ENCODE measurements around the gene GHR.

Gene GHR

GRCh38 chr5:42750507-42750906 is 327.3 kb downstream of the GHR start:
- H3K4me3 ChIP-seq (ENCODE audit: low read depth, low read length), result no peak overlapping the region
- DNase-seq (ENCODE audit: low read depth), result no peak
- TF ChIP-seq, protein P1, sequence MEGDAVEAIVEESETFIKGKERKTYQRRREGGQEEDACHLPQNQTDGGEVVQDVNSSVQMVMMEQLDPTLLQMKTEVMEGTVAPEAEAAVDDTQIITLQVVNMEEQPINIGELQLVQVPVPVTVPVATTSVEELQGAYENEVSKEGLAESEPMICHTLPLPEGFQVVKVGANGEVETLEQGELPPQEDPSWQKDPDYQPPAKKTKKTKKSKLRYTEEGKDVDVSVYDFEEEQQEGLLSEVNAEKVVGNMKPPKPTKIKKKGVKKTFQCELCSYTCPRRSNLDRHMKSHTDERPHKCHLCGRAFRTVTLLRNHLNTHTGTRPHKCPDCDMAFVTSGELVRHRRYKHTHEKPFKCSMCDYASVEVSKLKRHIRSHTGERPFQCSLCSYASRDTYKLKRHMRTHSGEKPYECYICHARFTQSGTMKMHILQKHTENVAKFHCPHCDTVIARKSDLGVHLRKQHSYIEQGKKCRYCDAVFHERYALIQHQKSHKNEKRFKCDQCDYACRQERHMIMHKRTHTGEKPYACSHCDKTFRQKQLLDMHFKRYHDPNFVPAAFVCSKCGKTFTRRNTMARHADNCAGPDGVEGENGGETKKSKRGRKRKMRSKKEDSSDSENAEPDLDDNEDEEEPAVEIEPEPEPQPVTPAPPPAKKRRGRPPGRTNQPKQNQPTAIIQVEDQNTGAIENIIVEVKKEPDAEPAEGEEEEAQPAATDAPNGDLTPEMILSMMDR (IDR thresholded peaks at IDR 0.05; ENCODE audit: low read depth, low read length, missing control alignments), result no peak

- DNase-seq (ENCODE audit: low read depth), result no peak
- TF ChIP-seq, protein P1 (IDR thresholded peaks at IDR 0.05; ENCODE audit: low read depth, low read length, missing control alignments), result no peak
- no peak overlapping the region for H3K4me3 ChIP-seq (ENCODE audit: low read depth, low read length)
Measured at GRCh38 chr5:42751044-42751443, 327.8 kb downstream of the GHR start.

- TF ChIP-seq, protein P1 (IDR thresholded peaks at IDR 0.05; ENCODE audit: low read depth, low read length, missing control alignments), result no peak
- no peak for DNase-seq (ENCODE audit: low read depth)
- no peak overlapping the region for H3K4me3 ChIP-seq (ENCODE audit: low read depth, low read length)
Measured at GRCh38 chr5:42753099-42753498, 329.9 kb downstream of the GHR start.

GRCh38 chr5:42756606-42757601 is 333.7 kb downstream of the GHR start, which contains the start of gene CCDC152:
TSS of gene CCDC152 (plus strand) at chr5:42756818. CDS start at chr5:42759122, 2,304 bp downstream.
- TF ChIP-seq, protein P1 (IDR thresholded peaks at IDR 0.05; ENCODE audit: low read depth, low read length, missing control alignments), result no peak
- no peak for DNase-seq (ENCODE audit: low read depth)
- H3K4me3 ChIP-seq (ENCODE audit: low read depth, low read length), result no peak within 1 kb of the TSS

GRCh38 chr5:42759456-42759855 is 336.2 kb downstream of the GHR start:
- TF ChIP-seq, protein P1 (IDR thresholded peaks at IDR 0.05; ENCODE audit: low read depth, low read length, missing control alignments), result no peak
- H3K4me3 ChIP-seq (ENCODE audit: low read depth, low read length), result no peak overlapping the region
- no peak for DNase-seq (ENCODE audit: low read depth)

- TF ChIP-seq, protein P1 (IDR thresholded peaks at IDR 0.05; ENCODE audit: low read depth, low read length, missing control alignments), result no peak
- no peak for DNase-seq (ENCODE audit: low read depth)
Measured at GRCh38 chr5:42760426-42760825, 337.2 kb downstream of the GHR start.

More at GRCh38 chr5:42760426-42760825, 337.2 kb downstream of the GHR start:
- no peak overlapping the region for H3K4me3 ChIP-seq (ENCODE audit: low read depth, low read length)
